ENCODE data around the gene MAN1C1.
A peak's percentile ranks its signal among the peaks of the same experiment; 100 is the strongest.

Gene MAN1C1

GRCh38 chr1:25616095-25616986 is at the start of gene MAN1C1:
Gene MAN1C1 (plus strand): TSS chr1:25616791. CDS start chr1:25617798, 1,007 bp downstream.
- DNase-seq (ENCODE audit: low spot score): peak; percentile 99

GRCh38 chr1:25567710-25568089 is 48.9 kb upstream of the MAN1C1 start:
- DNase-seq (ENCODE audit: low spot score): peak; percentile 56

GRCh38 chr1:25568090-25568833 is 48.3 kb upstream of the MAN1C1 start:
- DNase-seq (ENCODE audit: low spot score): peak; percentile 76

DNA sequence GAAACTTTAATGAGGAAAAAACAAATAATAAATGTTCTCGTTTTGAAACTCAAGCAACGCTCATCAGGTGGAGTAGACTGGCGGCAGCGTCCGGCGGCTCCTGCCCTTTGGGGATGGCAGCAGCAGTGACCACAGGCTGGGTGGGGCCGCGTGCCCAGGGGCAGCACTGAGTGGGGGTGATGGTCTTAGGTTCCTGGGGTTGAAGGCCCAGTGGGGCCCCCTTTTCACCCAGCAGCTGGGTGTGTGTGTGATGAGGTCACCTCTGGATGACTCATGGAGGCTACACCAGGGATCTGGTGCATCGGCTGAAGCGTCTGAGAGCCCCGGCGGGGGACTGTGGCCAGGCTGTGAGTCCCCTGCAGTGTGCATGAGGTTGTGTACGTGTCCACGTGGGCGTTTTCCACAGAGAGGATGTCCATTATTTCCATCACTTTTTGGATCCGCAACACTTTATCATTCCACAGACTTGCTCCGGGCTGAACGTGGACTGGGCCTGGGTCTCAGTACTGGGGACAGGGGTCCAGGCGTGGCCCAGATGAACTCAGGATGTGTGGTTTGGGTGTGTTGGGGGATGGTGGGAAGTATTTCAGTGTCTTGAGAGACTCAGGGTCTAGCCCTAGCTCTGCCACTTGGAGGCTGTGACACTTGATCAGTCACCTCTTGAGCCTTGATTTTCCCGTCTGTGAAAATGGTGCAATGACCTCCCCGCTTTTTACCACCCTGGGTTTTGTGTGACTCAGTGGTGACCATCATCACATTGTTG is 47.6 kb upstream of the MAN1C1 start:
- DNase-seq (ENCODE audit: low spot score): peak; percentile 80

GRCh38 chr1:25569597-25570396 is 46.8 kb upstream of the MAN1C1 start:
- no peak for DNase-seq (ENCODE audit: low spot score)

GRCh38 chr1:25570798-25571521 is 45.6 kb upstream of the MAN1C1 start:
- no peak for DNase-seq (ENCODE audit: low spot score)

- no peak for DNase-seq (ENCODE audit: low spot score)
Observed at GRCh38 chr1:25571522-25571970, 45.0 kb upstream of the MAN1C1 start.

GRCh38 chr1:25572107-25572506 is 44.5 kb upstream of the MAN1C1 start:
- DNase-seq (ENCODE audit: low spot score): no peak

GRCh38 chr1:25572708-25573590 is 43.6 kb upstream of the MAN1C1 start:
- peak; percentile 84 for DNase-seq (ENCODE audit: low spot score)

DNA sequence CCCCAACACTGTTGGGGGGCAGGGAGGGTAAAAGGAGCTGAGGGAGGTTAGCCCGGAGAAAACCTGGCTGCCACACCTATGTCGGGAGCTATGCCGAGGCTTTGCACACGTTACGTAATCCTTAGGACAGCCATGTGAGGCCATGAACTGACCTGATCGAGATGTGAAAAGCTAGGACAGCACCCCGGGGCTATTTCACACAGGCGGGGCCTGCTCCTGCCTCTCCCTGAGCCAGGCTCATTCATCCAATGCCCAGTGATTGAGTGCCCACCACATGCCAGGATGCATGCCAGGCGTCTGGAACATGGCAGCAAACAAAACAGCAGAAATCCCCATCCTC is 43.0 kb upstream of the MAN1C1 start:
- no peak for DNase-seq (ENCODE audit: low spot score)

GRCh38 chr1:25573961-25574360 is 42.6 kb upstream of the MAN1C1 start:
- DNase-seq (ENCODE audit: low spot score): no peak

- DNase-seq (ENCODE audit: low spot score): no peak
Observed at GRCh38 chr1:25575191-25575590, 41.4 kb upstream of the MAN1C1 start.

DNA sequence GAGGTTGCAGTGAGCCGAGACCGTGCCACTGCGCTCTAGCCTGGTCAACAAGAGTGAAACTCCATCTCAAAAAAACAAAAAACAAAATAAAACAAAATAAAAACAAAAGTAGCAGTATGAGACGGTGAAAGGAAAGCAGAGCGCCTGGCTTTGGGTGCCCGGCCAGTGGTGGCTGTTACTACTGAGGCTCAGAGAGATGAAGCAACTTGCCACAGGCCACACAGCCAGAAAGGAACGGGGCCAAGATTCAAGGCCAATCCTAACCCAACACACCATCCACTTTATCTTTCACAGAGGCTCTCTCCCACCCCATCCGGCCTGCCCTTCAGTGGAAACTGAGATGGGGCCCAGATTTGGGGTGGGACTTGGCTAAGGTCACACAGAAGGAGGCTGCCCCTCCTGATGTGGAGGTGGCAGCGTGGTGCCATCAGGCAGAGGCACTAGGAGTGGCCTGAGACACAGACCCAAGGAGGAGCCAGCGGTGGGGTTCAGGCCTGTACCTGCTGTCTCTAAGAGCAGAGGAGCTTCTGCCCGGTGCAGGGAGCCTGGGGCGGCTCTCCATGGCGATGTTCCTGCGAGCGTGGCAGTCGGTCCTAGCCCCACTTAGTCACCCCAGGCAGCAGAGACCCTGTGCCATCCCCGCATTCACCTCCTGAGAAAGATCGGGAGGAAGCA is 40.0 kb upstream of the MAN1C1 start:
- no peak for DNase-seq (ENCODE audit: low spot score)

- no peak for DNase-seq (ENCODE audit: low spot score)
Observed at GRCh38 chr1:25577134-25577920, 39.3 kb upstream of the MAN1C1 start.

GRCh38 chr1:25579292-25580252 is 37.0 kb upstream of the MAN1C1 start:
- DNase-seq (ENCODE audit: low spot score): no peak

- no peak for DNase-seq (ENCODE audit: low spot score)
Observed at GRCh38 chr1:25580927-25581326, 35.7 kb upstream of the MAN1C1 start.

GRCh38 chr1:25581764-25582163 is 34.8 kb upstream of the MAN1C1 start:
- no peak for DNase-seq (ENCODE audit: low spot score)
